Mucosa of rectum (tissue), 2 donors: ENCODE data around the gene SLC38A9.
A peak's percentile ranks its signal among the peaks of the same experiment; 100 is the strongest.

Source experiments
- H3K27ac ChIP-seq, 2 donors: one replicate each; pipeline ENCODE4 v1.7.0; 2013; ENCODE audit warnings: inconsistent platforms in 2 of 2, low read depth in 2 of 2, low read length in 2 of 2
- H3K27me3 ChIP-seq, 2 donors: one replicate each; pipeline ENCODE4 v1.7.0; 2013; ENCODE audit warnings: low read length in 2 of 2; ENCODE audit not compliant: control insufficient read depth in 2 of 2, insufficient read depth in 2 of 2
- H3K36me3 ChIP-seq, 2 donors: one replicate each; pipeline ENCODE4 v1.7.0; 2013; ENCODE audit warnings: low read length in 2 of 2; ENCODE audit not compliant: control insufficient read depth in 2 of 2, insufficient read depth in 2 of 2
- H3K4me1 ChIP-seq, 2 donors: one replicate each; pipeline ENCODE4 v1.7.0; 2013; ENCODE audit warnings: low read length in 2 of 2, mild to moderate bottlenecking in 1 of 2; ENCODE audit not compliant: control insufficient read depth in 2 of 2, insufficient read depth in 2 of 2
- H3K4me3 ChIP-seq, 2 donors: one replicate each; pipeline ENCODE4 v1.7.0; 2013; ENCODE audit warnings: low read length in 2 of 2
- H3K9ac ChIP-seq, 2 donors: one replicate each; pipeline ENCODE4 v1.7.0; 2013; ENCODE audit warnings: low read length in 2 of 2, low read depth in 1 of 2, mild to moderate bottlenecking in 1 of 2
- H3K9me3 ChIP-seq, 2 donors: one replicate each; pipeline ENCODE4 v1.7.0; 2013; ENCODE audit warnings: low read length in 2 of 2; ENCODE audit not compliant: control insufficient read depth in 2 of 2
- donor health status: healthy.
- donor health status: Normal muscosa, but diverticular disease.

The SLC38A9 gene

GRCh38 chr5:55604611-55605067 lies 107.5 kb downstream of the SLC38A9 start:
- peak overlapping the region; percentile 9 to 29 for H3K27ac ChIP-seq
- no peak overlapping the region for H3K4me3 ChIP-seq
- H3K4me1 ChIP-seq: peaks cover 22 to 27% of the 10 kb centered on the region in 2 donors
- no peak overlapping the region for H3K9ac ChIP-seq
- no peaks in the 10 kb centered on the region for H3K36me3 ChIP-seq
- H3K27me3 ChIP-seq: no peaks in the 10 kb centered on the region
- no peaks in the 10 kb centered on the region for H3K9me3 ChIP-seq

GRCh38 chr5:55603922-55604321 lies 108.2 kb downstream of the SLC38A9 start:
- Histone ChIP-seq H3K9ac (no peak overlapping the region), H3K27ac (peak overlapping the region in 1 of 2 donors; percentile 41), H3K4me3 (no peak overlapping the region), H3K4me1 (peaks cover 24 to 26% of the 10 kb centered on the region in 2 donors), H3K36me3 (no peaks in the 10 kb centered on the region), H3K27me3 (no peaks in the 10 kb centered on the region), H3K9me3 (no peaks in the 10 kb centered on the region)

GRCh38 chr5:55601628-55602027 lies 110.5 kb downstream of the SLC38A9 start:
- Histone ChIP-seq H3K4me3 (peak overlapping the region in 1 of 2 donors; percentile 16), H3K4me1 (peaks cover 30 to 35% of the 10 kb centered on the region in 2 donors), H3K36me3 (no peaks in the 10 kb centered on the region), H3K9me3 (no peaks in the 10 kb centered on the region), H3K27me3 (no peaks in the 10 kb centered on the region), H3K27ac (peak overlapping the region; percentile 86 to 89), H3K9ac (peak overlapping the region in 1 of 2 donors; percentile 55)

- Histone ChIP-seq H3K27ac (peak overlapping the region; percentile 86 to 89), H3K9ac (peak overlapping the region in 1 of 2 donors; percentile 55), H3K4me3 (peak overlapping the region; percentile 16 to 24), H3K9me3 (no peaks in the 10 kb centered on the region), H3K4me1 (peaks cover 30 to 35% of the 10 kb centered on the region in 2 donors), H3K36me3 (no peaks in the 10 kb centered on the region), H3K27me3 (no peaks in the 10 kb centered on the region)
Measured at GRCh38 chr5:55601204-55601618, 110.9 kb downstream of the SLC38A9 start.

GRCh38 chr5:55600497-55601203 lies 111.5 kb downstream of the SLC38A9 start:
- peak overlapping the region; percentile 16 to 24 for H3K4me3 ChIP-seq
- H3K9ac ChIP-seq: peak overlapping the region; percentile 42 to 55
- no peaks in the 10 kb centered on the region for H3K9me3 ChIP-seq
- H3K27ac ChIP-seq: peak overlapping the region; percentile 85 to 89
- no peaks in the 10 kb centered on the region for H3K27me3 ChIP-seq
- H3K4me1 ChIP-seq: peaks cover 30 to 35% of the 10 kb centered on the region in 2 donors
- no peaks in the 10 kb centered on the region for H3K36me3 ChIP-seq

- Histone ChIP-seq H3K4me1 (peaks cover 30 to 35% of the 10 kb centered on the region in 2 donors), H3K27ac (peak overlapping the region; percentile 85 to 89), H3K9me3 (no peaks in the 10 kb centered on the region), H3K4me3 (no peak overlapping the region), H3K36me3 (no peaks in the 10 kb centered on the region), H3K9ac (no peak overlapping the region), H3K27me3 (no peaks in the 10 kb centered on the region)
Measured at GRCh38 chr5:55600086-55600485, 112.0 kb downstream of the SLC38A9 start.

GRCh38 chr5:55599148-55600050 lies 112.7 kb downstream of the SLC38A9 start:
- Histone ChIP-seq H3K27me3 (no peaks in the 10 kb centered on the region), H3K9me3 (no peaks in the 10 kb centered on the region), H3K9ac (no peak overlapping the region), H3K36me3 (no peaks in the 10 kb centered on the region), H3K4me1 (peaks cover 30 to 35% of the 10 kb centered on the region in 2 donors), H3K4me3 (no peak overlapping the region), H3K27ac (peak overlapping the region; percentile 85 to 89)

- Histone ChIP-seq H3K9ac (peak overlapping the region in 1 of 2 donors; percentile 2), H3K4me3 (no peak overlapping the region), H3K27ac (peak overlapping the region; percentile 54 to 72), H3K27me3 (no peaks in the 10 kb centered on the region), H3K36me3 (no peaks in the 10 kb centered on the region), H3K9me3 (no peaks in the 10 kb centered on the region), H3K4me1 (peaks cover 30 to 35% of the 10 kb centered on the region in 2 donors)
Measured at GRCh38 chr5:55597014-55597981, 114.8 kb downstream of the SLC38A9 start.

- H3K36me3 ChIP-seq: no peaks in the 10 kb centered on the region
- H3K4me3 ChIP-seq: no peak overlapping the region
- peaks cover 8 to 14% of the 10 kb centered on the region in 2 donors for H3K4me1 ChIP-seq
- no peaks in the 10 kb centered on the region for H3K27me3 ChIP-seq
- no peak overlapping the region for H3K9ac ChIP-seq
- no peak overlapping the region for H3K27ac ChIP-seq
- no peaks in the 10 kb centered on the region for H3K9me3 ChIP-seq
Measured at GRCh38 chr5:55594671-55595070, 117.5 kb downstream of the SLC38A9 start.
